ENCODE results near the gene SLIT1. TPM values are rescaled to one million over a fixed set of nuclear protein-coding genes. Genes with fewer than 3 reads are reported as not detected.

The SLIT1 gene
- total RNA-seq, 1 donor from 2014 or later = 10.6 TPM

DNA sequence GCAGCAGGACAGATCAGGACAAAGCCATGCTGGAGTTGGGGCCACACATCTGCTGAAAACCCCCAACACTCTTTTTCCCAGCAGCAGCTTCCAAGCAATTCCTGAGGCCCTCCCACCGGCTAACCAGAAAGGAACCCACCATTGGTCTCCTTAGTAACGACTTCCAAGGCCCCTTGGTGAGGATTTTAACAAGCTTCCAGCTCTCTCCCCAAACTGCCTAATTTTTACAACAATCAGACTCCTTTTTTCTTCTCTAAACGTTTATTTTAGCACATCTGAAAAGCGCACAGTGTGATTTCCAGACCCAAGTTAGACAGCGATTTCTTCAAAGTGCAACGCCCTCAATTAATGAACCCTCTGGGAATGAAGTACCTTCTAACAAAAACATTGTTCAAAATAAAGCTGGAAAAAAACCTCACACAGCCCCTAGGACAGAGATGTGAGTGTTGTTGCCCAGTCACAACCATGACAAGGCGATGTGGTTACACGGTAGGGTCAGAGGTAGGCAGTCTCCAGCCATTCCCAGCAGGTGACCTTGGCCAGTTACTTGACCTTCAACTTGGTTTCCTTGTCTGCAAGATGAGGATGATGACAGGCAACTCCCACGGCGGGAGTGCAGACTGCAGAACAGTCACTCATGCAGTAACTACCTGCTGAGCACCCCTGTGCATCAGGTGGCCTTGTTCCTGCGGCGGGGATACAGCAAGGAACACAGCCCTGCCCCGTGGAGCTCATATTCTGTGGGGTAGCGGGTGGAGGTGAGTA lies 82.3 kb downstream of the SLIT1 start:
- no peak for DNase-seq (ENCODE audit: low read depth, low spot score)

GRCh38 chr10:97102441-97102840 lies 83.3 kb downstream of the SLIT1 start:
- H3K9me3 Mint-ChIP-seq = no peaks in the 10 kb centered on the region
- no peak for DNase-seq (ENCODE audit: low read depth, low spot score)
- peaks cover 3% of the 10 kb centered on the region for H3K27me3 Mint-ChIP-seq (ENCODE audit: low read depth)
- no peak for TF ChIP-seq CTCF (conservative IDR thresholded peaks at IDR 0.05)
- no peaks in the 10 kb centered on the region for H3K36me3 Mint-ChIP-seq (ENCODE audit: low read depth)
- peaks cover 30% of the 10 kb centered on the region for H3K4me1 Mint-ChIP-seq
- no peak overlapping the region for H3K27ac Mint-ChIP-seq (ENCODE audit: unreplicated experiment)
- no peak overlapping the region for H3K4me3 Mint-ChIP-seq

More for the DNA sequence above, 82.3 kb downstream of the SLIT1 start:
- Mint-ChIP-seq H3K4me1 (peaks cover 20% of the 10 kb centered on the region), H3K9me3 (no peaks in the 10 kb centered on the region), H3K27ac (ENCODE audit: unreplicated experiment) (no peak overlapping the region), H3K36me3 (ENCODE audit: low read depth) (no peaks in the 10 kb centered on the region), H3K27me3 (ENCODE audit: low read depth) (peaks cover under 1% of the 10 kb centered on the region), H3K4me3 (no peak overlapping the region)
- no peak for TF ChIP-seq CTCF (conservative IDR thresholded peaks at IDR 0.05)

DNA sequence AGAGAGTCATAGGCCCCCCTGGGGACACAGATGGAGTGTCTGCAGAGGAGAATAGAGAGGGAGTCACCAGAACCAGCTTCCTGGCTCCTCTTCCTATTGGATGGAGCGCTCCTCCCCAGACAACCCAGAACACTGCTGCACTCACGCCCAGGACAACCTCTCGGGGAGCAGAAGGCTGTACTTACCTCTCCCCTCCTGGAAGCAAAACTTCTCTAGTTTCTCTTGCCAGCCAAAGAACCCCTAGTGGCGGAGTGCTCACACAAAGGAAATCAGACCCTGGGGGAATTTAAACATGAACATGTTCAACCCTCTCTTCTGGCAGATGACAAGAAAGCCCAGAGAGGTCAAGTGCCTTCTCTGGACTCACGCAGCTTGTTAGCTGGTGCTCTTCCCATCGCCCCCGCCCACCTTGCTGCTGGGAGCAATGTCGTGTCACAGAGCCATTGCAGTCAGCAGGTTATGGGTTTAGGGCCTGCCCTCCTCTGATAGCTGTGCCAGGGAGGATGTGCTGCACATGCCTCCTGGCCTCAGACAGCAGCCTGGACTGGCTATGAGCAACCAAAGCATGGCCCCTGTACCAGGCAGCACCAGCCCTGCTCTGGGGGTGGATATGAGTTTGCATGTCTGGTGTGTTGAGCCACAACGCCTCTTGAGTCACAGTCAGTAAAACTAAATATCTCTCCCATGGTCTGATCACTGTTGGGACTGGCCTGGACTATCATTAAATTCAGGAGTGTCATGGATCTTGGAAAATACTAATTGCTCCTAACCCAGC lies 84.4 kb downstream of the SLIT1 start:
- Mint-ChIP-seq H3K27me3 (ENCODE audit: low read depth) (peaks cover 6% of the 10 kb centered on the region), H3K36me3 (ENCODE audit: low read depth) (no peaks in the 10 kb centered on the region), H3K4me1 (peaks cover 41% of the 10 kb centered on the region), H3K9me3 (no peaks in the 10 kb centered on the region), H3K27ac (ENCODE audit: unreplicated experiment) (no peak overlapping the region), H3K4me3 (no peak overlapping the region)
- TF ChIP-seq CTCF (conservative IDR thresholded peaks at IDR 0.05) = peak; percentile 18
- no peak for DNase-seq (ENCODE audit: low read depth, low spot score)

GRCh38 chr10:97100657-97101056 lies 85.1 kb downstream of the SLIT1 start:
- Mint-ChIP-seq H3K4me3 (no peak overlapping the region), H3K9me3 (no peaks in the 10 kb centered on the region), H3K36me3 (ENCODE audit: low read depth) (no peaks in the 10 kb centered on the region), H3K27me3 (ENCODE audit: low read depth) (peaks cover 6% of the 10 kb centered on the region), H3K4me1 (peaks cover 47% of the 10 kb centered on the region), H3K27ac (ENCODE audit: unreplicated experiment) (no peak overlapping the region)
- TF ChIP-seq CTCF (conservative IDR thresholded peaks at IDR 0.05) = no peak
- DNase-seq (ENCODE audit: low read depth, low spot score) = no peak

- Mint-ChIP-seq H3K27ac (ENCODE audit: unreplicated experiment) (no peak overlapping the region), H3K4me1 (peaks cover 47% of the 10 kb centered on the region), H3K9me3 (no peaks in the 10 kb centered on the region), H3K4me3 (no peak overlapping the region), H3K27me3 (ENCODE audit: low read depth) (peaks cover 6% of the 10 kb centered on the region), H3K36me3 (ENCODE audit: low read depth) (no peaks in the 10 kb centered on the region)
- TF ChIP-seq CTCF (conservative IDR thresholded peaks at IDR 0.05) = no peak
- no peak for DNase-seq (ENCODE audit: low read depth, low spot score)
These were observed 85.9 kb downstream of the SLIT1 start for GRCh38 chr10:97099868-97100267.

All from neural crest cell (in vitro differentiated cells).